Right atrium auricular region (tissue), 2 donors: Measurements from ENCODE around the gene ABO. TPM values are rescaled to one million over a fixed set of nuclear protein-coding genes. Genes with fewer than 3 reads are reported as not detected.
"Not testable (repeated sequence)": the region's sequence is repeated elsewhere in the genome, so short reads cannot be mapped to it uniquely, and the experiment has no call there.

Experiments
- DNase-seq: peaks from one replicate; pipeline ENCODE4 v3.0.0-alpha.2; 2019; ENCODE audit warnings: low spot score
- H3K27ac ChIP-seq, 2 donors: fragments of 200-600 bp; sonication (generic); 1 replicate in 1 of 2; 2 replicates in 1 of 2; pipeline ENCODE4 v1.5.1; 2016 to 2019
- H3K27me3 ChIP-seq, 2 donors: fragments of 200-600 bp; sonication (generic); one replicate each; pipeline versions ENCODE4 v1.5.1 to v1.6.0; 2017 to 2019
- H3K36me3 ChIP-seq: fragments of 200-600 bp; sonication (generic); one replicate; pipeline ENCODE4 v1.5.1; 2016
- H3K4me1 ChIP-seq, 2 donors: fragments of 200-600 bp; sonication (generic); one replicate each; pipeline versions ENCODE4 v1.5.1 to v1.6.0; 2017 to 2019
- H3K4me3 ChIP-seq, 2 donors: fragments of 200-600 bp; sonication (generic); 1 replicate in 1 of 2; 2 replicates in 1 of 2; pipeline ENCODE4 v1.5.1; 2017 to 2019; ENCODE audit warnings: mild to moderate bottlenecking in 1 of 2, moderate library complexity in 1 of 2
- H3K9me3 ChIP-seq, 2 donors: fragments of 200-600 bp; sonication (generic); one replicate each; pipeline ENCODE4 v1.5.1; 2019
- total RNA-seq, 2 donors: library from RNA; depleted of rRNA; stranded (reverse); fragments of >200 nt; gene quantifications; one replicate each; pipeline ENCODE4 v1.1.0, GENCODE V29; 2016
- TF ChIP-seq, protein P1 (sequence below), 2 donors: fragments of 200-600 bp; sonication (generic); IDR thresholded peaks; one replicate each; pipeline ENCODE4 v1.5.1; 2019; ENCODE audit warnings: antibody characterized with exemption in 2 of 2

The ABO gene
- total RNA-seq, 2 donors from 2014 or later = 1.1 to 2.5 TPM

DNA sequence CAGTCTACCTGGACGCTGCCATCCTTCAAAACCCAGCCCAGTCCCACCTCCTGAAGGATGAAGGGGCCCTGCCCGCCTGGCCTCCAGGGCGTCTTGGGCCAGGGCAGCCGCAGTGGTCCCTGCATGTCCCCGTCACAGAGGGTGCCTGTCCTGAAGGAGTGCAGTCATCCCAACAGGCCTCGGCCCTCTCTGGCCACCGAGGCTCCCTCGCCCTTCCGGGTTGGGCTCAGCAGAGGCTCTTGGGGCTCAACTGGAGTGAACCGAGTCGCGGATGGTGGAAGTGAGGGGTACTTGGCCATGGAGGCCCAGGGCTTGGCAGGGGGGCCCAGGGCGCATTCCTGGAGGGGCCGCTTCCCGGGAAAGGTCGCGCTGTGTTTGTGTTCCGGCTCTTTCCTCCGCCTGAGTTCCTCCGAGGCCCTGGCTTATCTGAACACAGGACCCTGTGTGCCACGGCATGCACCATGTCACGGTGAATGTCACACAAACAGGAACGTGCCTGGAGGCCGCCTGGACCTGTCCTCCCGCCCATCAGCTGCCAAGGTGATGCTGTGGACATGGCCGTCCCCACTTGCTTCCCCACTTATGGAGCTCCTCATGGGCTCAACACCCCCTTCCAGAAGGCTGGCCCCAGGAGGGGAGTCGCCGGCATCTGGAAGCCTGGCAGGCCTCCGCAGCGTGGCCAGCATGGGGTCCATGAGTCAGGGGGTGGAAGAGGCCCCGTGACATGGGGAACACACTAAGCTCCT lies 40.3 kb downstream of the ABO start:
- peak overlapping the region in 1 of 2 donors; percentile 43 for H3K27ac ChIP-seq
- H3K4me3 ChIP-seq = no peak overlapping the region
- no peaks in the 10 kb centered on the region for H3K9me3 ChIP-seq
- TF ChIP-seq, protein P1, sequence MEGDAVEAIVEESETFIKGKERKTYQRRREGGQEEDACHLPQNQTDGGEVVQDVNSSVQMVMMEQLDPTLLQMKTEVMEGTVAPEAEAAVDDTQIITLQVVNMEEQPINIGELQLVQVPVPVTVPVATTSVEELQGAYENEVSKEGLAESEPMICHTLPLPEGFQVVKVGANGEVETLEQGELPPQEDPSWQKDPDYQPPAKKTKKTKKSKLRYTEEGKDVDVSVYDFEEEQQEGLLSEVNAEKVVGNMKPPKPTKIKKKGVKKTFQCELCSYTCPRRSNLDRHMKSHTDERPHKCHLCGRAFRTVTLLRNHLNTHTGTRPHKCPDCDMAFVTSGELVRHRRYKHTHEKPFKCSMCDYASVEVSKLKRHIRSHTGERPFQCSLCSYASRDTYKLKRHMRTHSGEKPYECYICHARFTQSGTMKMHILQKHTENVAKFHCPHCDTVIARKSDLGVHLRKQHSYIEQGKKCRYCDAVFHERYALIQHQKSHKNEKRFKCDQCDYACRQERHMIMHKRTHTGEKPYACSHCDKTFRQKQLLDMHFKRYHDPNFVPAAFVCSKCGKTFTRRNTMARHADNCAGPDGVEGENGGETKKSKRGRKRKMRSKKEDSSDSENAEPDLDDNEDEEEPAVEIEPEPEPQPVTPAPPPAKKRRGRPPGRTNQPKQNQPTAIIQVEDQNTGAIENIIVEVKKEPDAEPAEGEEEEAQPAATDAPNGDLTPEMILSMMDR (IDR thresholded peaks at IDR 0.05) = no peak
- H3K4me1 ChIP-seq = peaks cover 0 to 30% of the 10 kb centered on the region in 2 donors
- no peaks in the 10 kb centered on the region for H3K27me3 ChIP-seq
- no peaks in the 10 kb centered on the region for H3K36me3 ChIP-seq
- no peak for DNase-seq

DNA sequence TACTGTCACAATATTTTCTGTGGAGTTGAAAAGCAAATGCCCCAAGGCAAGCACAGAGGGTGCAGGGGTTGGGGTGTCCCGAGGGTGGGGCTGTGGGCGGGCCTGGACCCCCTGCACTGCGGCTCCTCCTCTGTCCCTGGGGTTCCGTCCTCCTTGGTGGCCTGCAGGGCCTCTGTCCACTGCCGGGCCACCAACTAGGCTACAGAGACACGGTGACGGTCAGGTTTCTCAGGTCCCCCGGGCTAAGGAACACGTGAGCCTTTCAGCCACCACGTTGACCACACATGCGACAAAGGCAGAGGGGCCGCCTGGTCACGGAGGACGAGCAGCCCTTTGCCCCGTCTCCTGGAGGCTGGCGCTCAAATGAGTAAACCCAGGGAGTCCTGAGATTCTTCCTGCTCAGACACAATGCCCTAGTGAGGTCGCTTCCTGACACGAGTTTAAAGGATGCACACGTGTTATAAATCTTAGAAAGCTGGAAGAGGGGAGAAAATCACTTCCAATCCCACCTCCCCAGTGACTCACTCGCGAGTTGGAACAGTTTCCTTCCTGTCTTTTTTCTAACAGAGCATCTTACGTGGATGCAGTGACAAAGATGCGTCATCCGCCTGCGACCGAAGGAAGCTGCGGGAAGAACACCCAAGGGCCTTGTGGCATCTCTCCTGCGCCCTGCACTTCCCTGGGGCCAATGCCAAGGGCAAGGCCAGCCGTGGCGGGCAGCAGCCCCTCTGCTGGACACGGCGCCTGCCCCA lies 41.1 kb downstream of the ABO start:
- no peak for DNase-seq
- Histone ChIP-seq H3K4me3 (no peak overlapping the region), H3K9me3 (no peaks in the 10 kb centered on the region), H3K27ac (peak overlapping the region in 1 of 2 donors; percentile 43), H3K36me3 (no peaks in the 10 kb centered on the region), H3K4me1 (peaks cover 0 to 21% of the 10 kb centered on the region in 2 donors), H3K27me3 (no peaks in the 10 kb centered on the region)
- TF ChIP-seq, protein P1 (IDR thresholded peaks at IDR 0.05) = no peak

DNA sequence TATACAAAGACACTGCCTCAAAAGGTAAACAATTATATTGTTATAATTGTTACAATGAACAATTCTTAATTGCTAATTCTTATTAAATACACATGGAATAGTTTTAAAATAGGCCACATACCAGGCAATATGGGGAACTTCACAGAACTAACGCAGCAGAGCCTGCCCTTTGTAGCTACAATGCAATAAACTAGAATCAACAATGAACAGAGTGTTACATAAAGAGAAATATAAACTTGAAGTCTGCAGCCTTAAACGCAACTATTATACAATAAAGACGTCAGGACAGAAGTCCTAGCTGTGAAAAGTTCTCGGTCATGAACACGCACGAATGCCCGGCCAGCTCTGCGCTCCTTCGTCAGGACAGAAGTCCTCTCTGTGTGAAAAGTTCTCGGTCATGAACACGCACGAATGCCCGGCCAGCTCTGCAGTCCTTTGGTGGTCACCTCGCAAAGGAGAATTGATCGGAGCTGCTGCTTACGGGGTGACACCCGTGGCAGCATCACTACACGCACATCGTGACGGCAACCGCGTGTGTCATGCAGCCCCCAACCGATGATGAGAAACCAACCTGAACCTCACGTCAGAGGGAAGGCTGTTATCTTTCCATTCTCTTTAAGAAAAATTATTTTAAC lies 43.0 kb downstream of the ABO start:
- not testable (repeated sequence) for DNase-seq, H3K27me3 ChIP-seq, H3K9me3 ChIP-seq, H3K36me3 ChIP-seq, H3K27ac ChIP-seq, H3K4me1 ChIP-seq, H3K4me3 ChIP-seq

DNA sequence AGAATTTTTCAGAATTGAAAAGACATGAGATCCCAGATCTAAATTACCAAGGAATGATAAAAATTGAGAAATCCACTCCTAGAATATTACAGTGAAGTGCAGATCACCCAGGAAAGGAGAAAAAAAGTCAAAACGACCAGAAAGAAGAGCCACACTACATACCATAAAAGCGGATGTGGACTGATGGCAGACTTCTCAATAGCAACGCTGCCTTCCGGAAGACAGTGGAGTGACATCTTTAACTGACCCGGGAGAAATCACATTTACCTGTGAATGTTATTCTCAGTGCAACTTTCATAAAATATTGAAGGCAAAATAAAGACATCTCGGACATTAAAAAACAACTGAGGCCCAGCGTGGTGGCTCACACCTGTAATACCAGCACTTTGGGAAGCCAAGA lies 44.5 kb downstream of the ABO start:
- H3K27me3 ChIP-seq, H3K27ac ChIP-seq, H3K4me1 ChIP-seq, DNase-seq, H3K4me3 ChIP-seq, H3K9me3 ChIP-seq, H3K36me3 ChIP-seq: not testable (repeated sequence)

DNA sequence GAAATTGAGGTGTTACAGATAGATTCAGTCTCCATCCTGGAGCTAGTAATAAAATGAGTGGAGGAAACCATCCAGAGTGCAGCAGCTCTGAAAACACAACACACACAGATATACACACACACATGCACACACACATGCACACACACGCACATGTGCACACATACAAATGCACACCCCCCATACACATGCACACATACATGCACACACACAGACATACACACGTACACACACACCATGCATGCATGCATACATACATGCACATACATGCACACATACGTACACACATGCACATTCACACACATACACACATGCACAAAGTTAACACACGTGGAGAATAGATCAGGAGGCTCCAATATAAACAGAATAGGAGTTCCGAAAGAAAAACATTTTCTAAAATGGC lies 44.9 kb downstream of the ABO start:
- no peak overlapping the region for H3K4me3 ChIP-seq
- H3K4me1 ChIP-seq = no peaks in the 10 kb centered on the region
- TF ChIP-seq, protein P1 (IDR thresholded peaks at IDR 0.05) = no peak
- no peak for DNase-seq
- no peaks in the 10 kb centered on the region for H3K27me3 ChIP-seq
- H3K27ac ChIP-seq = no peak overlapping the region
- H3K36me3 ChIP-seq = no peaks in the 10 kb centered on the region
- H3K9me3 ChIP-seq = no peaks in the 10 kb centered on the region

DNA sequence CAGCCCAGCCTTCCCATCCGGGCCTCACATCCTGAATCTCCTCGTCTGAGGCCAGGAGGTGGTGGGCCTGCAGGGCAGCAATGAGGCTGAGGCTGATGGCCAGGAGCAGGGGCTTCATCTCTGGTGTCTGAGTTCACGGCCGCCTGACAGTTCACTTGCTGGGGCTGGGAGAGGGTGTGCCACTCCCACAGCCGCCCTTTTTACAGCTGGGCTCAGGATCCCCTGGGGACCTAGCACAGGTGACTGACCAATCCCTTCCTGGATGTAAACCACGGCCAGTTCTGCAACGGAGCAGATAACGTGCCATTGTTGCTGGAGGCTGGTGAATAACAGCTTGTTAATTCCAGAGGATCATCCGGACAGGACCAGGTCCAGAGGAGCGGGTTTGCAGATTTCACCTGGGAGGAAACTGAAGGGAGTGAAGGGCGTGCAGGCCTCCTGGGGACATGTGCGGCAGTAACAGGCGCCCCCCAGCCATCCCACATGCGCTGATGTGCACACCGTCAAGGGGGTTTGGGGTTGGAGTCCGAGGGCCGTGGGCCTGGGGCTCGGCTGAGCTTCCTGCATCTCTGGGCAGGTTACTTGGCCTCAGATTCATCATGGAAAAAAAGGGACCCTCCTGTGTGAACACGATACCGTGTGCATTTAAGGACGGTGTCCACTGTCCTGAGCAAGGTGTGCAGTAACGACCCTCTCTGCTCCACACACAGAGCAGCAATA lies 46.4 kb downstream of the ABO start:
- not testable (repeated sequence) for H3K36me3 ChIP-seq, H3K27me3 ChIP-seq, H3K9me3 ChIP-seq, H3K4me1 ChIP-seq, H3K27ac ChIP-seq, H3K4me3 ChIP-seq, DNase-seq

DNA sequence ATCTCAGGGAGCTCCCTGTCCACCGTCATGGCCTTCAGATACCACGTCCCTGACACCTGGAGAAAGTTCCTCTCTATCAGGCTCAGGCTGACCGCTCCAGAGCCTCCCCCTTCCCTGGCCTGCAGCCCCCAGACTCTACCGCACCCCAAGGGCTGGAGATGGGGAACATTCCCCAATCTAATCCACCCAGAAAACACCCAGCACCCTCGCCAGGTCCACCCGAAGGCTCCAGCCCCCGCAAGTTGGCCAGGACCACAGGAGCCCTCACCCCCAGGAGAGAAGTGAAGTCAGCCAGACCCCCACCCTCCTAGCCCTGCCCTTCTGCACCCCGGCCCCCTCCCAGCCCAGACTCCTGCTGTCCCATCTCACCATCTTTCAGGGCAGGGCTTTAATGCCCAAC lies 47.0 kb downstream of the ABO start:
- not testable (repeated sequence) for H3K4me1 ChIP-seq, H3K9me3 ChIP-seq, H3K4me3 ChIP-seq, H3K27me3 ChIP-seq, H3K27ac ChIP-seq, DNase-seq, H3K36me3 ChIP-seq
